Mesodermal cell (in vitro differentiated cells): Measurements from ENCODE around the gene C1QA.

Experiments used
- H3K27ac ChIP-seq: 2 replicates; pipeline ENCODE4 v1.7.0; 2013; ENCODE audit warnings: mild to moderate bottlenecking, low read depth, low read length, moderate library complexity; ENCODE audit not compliant: severe bottlenecking
- H3K36me3 ChIP-seq: 2 replicates; pipeline ENCODE4 v1.7.1; 2013; ENCODE audit warnings: mild to moderate bottlenecking, low read length, moderate library complexity; ENCODE audit not compliant: control insufficient read depth, insufficient read depth
- H3K4me1 ChIP-seq: one replicate; pipeline ENCODE4 v1.7.1; 2013; ENCODE audit warnings: mild to moderate bottlenecking, low read length; ENCODE audit not compliant: insufficient read depth, control insufficient read depth, poor library complexity, severe bottlenecking
- H3K4me3 ChIP-seq: 2 replicates; pipeline ENCODE4 v1.7.0; 2013; ENCODE audit warnings: low read length, control low read depth, mild to moderate bottlenecking; ENCODE audit not compliant: insufficient read depth, poor library complexity, severe bottlenecking; ENCODE audit errors: extremely low read depth
- H3K9me3 ChIP-seq: 2 replicates; pipeline ENCODE4 v1.7.1; 2013; ENCODE audit warnings: mild to moderate bottlenecking, low read length, moderate library complexity; ENCODE audit not compliant: control insufficient read depth
- WGBS, 2 experiments: methylation state at CpG; one replicate each; pipeline ENCODE4 v1.1.5; 2013; ENCODE audit warnings: missing lambda C conversion rate in 2 of 2; ENCODE audit not compliant: insufficient coverage in 2 of 2; 5-methylcytosine and 5-hydroxymethylcytosine counted together

The C1QA gene

GRCh38 chr1:22612671-22613571, 23.5 kb upstream of the C1QA start:
- H3K4me3 ChIP-seq: no peak overlapping the region
- WGBS, 2 experiments: 62 to 65% methylated on average over 5 to 6 of the region's 12 CpGs
- H3K9me3 ChIP-seq: no peaks in the 10 kb centered on the region
- no peaks in the 10 kb centered on the region for H3K36me3 ChIP-seq
- no peaks in the 10 kb centered on the region for H3K4me1 ChIP-seq
- H3K27ac ChIP-seq: no peak overlapping the region

- WGBS, 2 experiments: 83 to 94% methylated on average over 5 of the region's 5 CpGs
- Histone ChIP-seq H3K36me3 (no peaks in the 10 kb centered on the region), H3K4me3 (no peak overlapping the region), H3K4me1 (no peaks in the 10 kb centered on the region), H3K27ac (no peak overlapping the region), H3K9me3 (no peaks in the 10 kb centered on the region)
Observed at GRCh38 chr1:22613572-22613918, 22.9 kb upstream of the C1QA start.

- WGBS, 2 experiments: 72 to 75% methylated on average over 9 to 11 of the region's 12 CpGs
- Histone ChIP-seq H3K27ac (no peak overlapping the region), H3K4me1 (no peaks in the 10 kb centered on the region), H3K9me3 (no peaks in the 10 kb centered on the region), H3K4me3 (no peak overlapping the region), H3K36me3 (no peaks in the 10 kb centered on the region)
Observed at GRCh38 chr1:22613951-22614350, 22.5 kb upstream of the C1QA start.

- 61 to 97% methylated on average over 2 of the region's 2 CpGs for WGBS, 2 experiments
- Histone ChIP-seq H3K4me3 (no peak overlapping the region), H3K27ac (no peak overlapping the region), H3K9me3 (no peaks in the 10 kb centered on the region), H3K36me3 (no peaks in the 10 kb centered on the region), H3K4me1 (no peaks in the 10 kb centered on the region)
Observed at GRCh38 chr1:22615886-22616285, 20.5 kb upstream of the C1QA start.

GRCh38 chr1:22616571-22616970, 19.9 kb upstream of the C1QA start:
- H3K9me3 ChIP-seq: no peaks in the 10 kb centered on the region
- WGBS, 2 experiments: 85 to 88% methylated on average over 8 to 11 of the region's 11 CpGs
- H3K4me3 ChIP-seq: no peak overlapping the region
- H3K27ac ChIP-seq: no peak overlapping the region
- H3K36me3 ChIP-seq: no peaks in the 10 kb centered on the region
- H3K4me1 ChIP-seq: no peaks in the 10 kb centered on the region

GRCh38 chr1:22618056-22618455, 18.4 kb upstream of the C1QA start:
- 53 to 64% methylated on average over 16 of the region's 16 CpGs for WGBS, 2 experiments
- H3K4me3 ChIP-seq: no peak overlapping the region

GRCh38 chr1:22619252-22619651, 17.2 kb upstream of the C1QA start:
- no peaks in the 10 kb centered on the region for H3K36me3 ChIP-seq
- 91 to 100% methylated on average over 1 to 3 of the region's 7 CpGs for WGBS, 2 experiments
- no peaks in the 10 kb centered on the region for H3K9me3 ChIP-seq
- no peaks in the 10 kb centered on the region for H3K4me1 ChIP-seq
- no peak overlapping the region for H3K4me3 ChIP-seq
- H3K27ac ChIP-seq: no peak overlapping the region

More at GRCh38 chr1:22618056-22618455, 18.4 kb upstream of the C1QA start:
- Histone ChIP-seq H3K27ac (no peak overlapping the region), H3K36me3 (no peaks in the 10 kb centered on the region), H3K9me3 (no peaks in the 10 kb centered on the region), H3K4me1 (no peaks in the 10 kb centered on the region)

- Histone ChIP-seq H3K36me3 (no peaks in the 10 kb centered on the region), H3K4me1 (no peaks in the 10 kb centered on the region), H3K4me3 (no peak overlapping the region), H3K9me3 (no peaks in the 10 kb centered on the region), H3K27ac (no peak overlapping the region)
- WGBS, 2 experiments: 88 to 90% methylated on average over 6 to 11 of the region's 12 CpGs
Observed at GRCh38 chr1:22619798-22620197, 16.6 kb upstream of the C1QA start.

- Histone ChIP-seq H3K4me3 (no peak overlapping the region), H3K4me1 (no peaks in the 10 kb centered on the region), H3K9me3 (no peaks in the 10 kb centered on the region), H3K27ac (no peak overlapping the region), H3K36me3 (no peaks in the 10 kb centered on the region)
- WGBS, 2 experiments: 83 to 88% methylated on average over 2 to 3 of the region's 4 CpGs
Observed at GRCh38 chr1:22621761-22622160, 14.7 kb upstream of the C1QA start.

GRCh38 chr1:22625262-22625925, 11.0 kb upstream of the C1QA start:
- no peaks in the 10 kb centered on the region for H3K4me1 ChIP-seq
- no peaks in the 10 kb centered on the region for H3K9me3 ChIP-seq
- H3K27ac ChIP-seq: no peak overlapping the region
- H3K36me3 ChIP-seq: no peaks in the 10 kb centered on the region
- 29 to 38% methylated on average over 8 of the region's 9 CpGs for WGBS, 2 experiments
- H3K4me3 ChIP-seq: no peak overlapping the region
